Esophagus muscularis mucosa (tissue), 3 donors: Measurements from ENCODE around the gene LDHA.

Experiments used
- POLR2A ChIP-seq: fragments of 450-650 bp; IDR thresholded peaks from one replicate; pipeline ENCODE4 v1.6.1; 2017; ENCODE audit warnings: antibody characterized with exemption, moderate library complexity, mild to moderate bottlenecking, low read depth
- POLR2AphosphoS5 ChIP-seq, 2 donors: sonication (generic); formaldehyde crosslinking; IDR thresholded peaks; one replicate each; pipeline ENCODE4 v1.6.1; 2017; ENCODE audit warnings: antibody characterized with exemption in 2 of 2
- TF ChIP-seq, protein P1 (sequence below), 3 experiments: fragments of 200-600 bp in 2 of 3; fragments of 450-650 bp in 1 of 3; sonication (generic) in 2 of 3; IDR thresholded peaks; one replicate each; pipeline ENCODE4 v1.5.1; 2017 to 2019; ENCODE audit warnings: antibody characterized with exemption in 3 of 3, mild to moderate bottlenecking in 2 of 3, moderate library complexity in 1 of 3

DNA sequence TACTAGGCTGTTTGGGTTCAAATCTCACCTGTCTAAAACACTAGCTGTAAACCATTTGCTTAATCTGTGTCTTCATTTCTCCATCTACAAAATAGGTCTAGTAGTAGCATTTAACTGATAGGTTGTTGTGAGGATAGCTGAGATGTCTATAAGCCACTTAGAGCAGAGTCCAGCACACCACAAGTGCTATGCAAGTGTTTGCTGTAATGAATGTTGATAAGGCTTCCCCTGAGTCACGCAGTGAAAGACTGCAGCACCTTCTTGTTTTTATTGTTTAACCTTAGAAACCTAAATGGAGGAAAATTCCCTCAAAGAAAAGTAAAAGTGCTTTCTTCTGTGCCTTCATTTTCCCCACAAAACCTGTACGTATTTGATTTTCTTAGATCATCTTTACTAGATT, 23.1 kb upstream of the LDHA start:
- TF ChIP-seq, protein P1, sequence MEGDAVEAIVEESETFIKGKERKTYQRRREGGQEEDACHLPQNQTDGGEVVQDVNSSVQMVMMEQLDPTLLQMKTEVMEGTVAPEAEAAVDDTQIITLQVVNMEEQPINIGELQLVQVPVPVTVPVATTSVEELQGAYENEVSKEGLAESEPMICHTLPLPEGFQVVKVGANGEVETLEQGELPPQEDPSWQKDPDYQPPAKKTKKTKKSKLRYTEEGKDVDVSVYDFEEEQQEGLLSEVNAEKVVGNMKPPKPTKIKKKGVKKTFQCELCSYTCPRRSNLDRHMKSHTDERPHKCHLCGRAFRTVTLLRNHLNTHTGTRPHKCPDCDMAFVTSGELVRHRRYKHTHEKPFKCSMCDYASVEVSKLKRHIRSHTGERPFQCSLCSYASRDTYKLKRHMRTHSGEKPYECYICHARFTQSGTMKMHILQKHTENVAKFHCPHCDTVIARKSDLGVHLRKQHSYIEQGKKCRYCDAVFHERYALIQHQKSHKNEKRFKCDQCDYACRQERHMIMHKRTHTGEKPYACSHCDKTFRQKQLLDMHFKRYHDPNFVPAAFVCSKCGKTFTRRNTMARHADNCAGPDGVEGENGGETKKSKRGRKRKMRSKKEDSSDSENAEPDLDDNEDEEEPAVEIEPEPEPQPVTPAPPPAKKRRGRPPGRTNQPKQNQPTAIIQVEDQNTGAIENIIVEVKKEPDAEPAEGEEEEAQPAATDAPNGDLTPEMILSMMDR (IDR thresholded peaks at IDR 0.05): no peak
- TF ChIP-seq POLR2A: no peak
- no peak for TF ChIP-seq POLR2AphosphoS5 (IDR thresholded peaks at IDR 0.05)
